HL-60 (cell line): Measurements from ENCODE around the gene LINS1.

Source experiments
- DNase-seq, 2 experiments: peaks; one replicate each; pipeline ENCODE4 v3.0.0-alpha.2; 2010 to 2020; ENCODE audit warnings: low read depth in 1 of 2, low spot score in 1 of 2
- H3K27ac ChIP-seq: fragments of 250-450 bp; sonication (Bioruptor Pico); replicated peaks from 2 replicates; pipeline ENCODE4 v1.5.1; 2020; ENCODE audit warnings: mild to moderate bottlenecking, moderate library complexity
- H3K27me3 ChIP-seq: fragments of 250-450 bp; sonication (Bioruptor Pico); 2 replicates; pipeline ENCODE4 v1.5.1; 2021; ENCODE audit warnings: mild to moderate bottlenecking, moderate library complexity; ENCODE audit not compliant: insufficient read depth, poor library complexity, severe bottlenecking
- H3K4me3 ChIP-seq: replicated peaks from 2 replicates; pipeline ENCODE4 v1.5.1; 2011; ENCODE audit warnings: mild to moderate bottlenecking, control low read depth, low read length; ENCODE audit not compliant: insufficient read depth
- GABPA ChIP-seq: IDR thresholded peaks from 2 replicates; pipeline ENCODE4 v1.6.1; 2012; ENCODE audit warnings: low read depth
- POLR2AphosphoS5 ChIP-seq: IDR thresholded peaks from 2 replicates; pipeline ENCODE4 v1.6.1; 2012; ENCODE audit warnings: low read depth
- SPI1 ChIP-seq: IDR thresholded peaks from 2 replicates; pipeline ENCODE4 v1.6.1; 2012; ENCODE audit warnings: low read depth, mild to moderate bottlenecking, borderline replicate concordance
- TF ChIP-seq, protein P1 (sequence below): IDR thresholded peaks from one replicate; pipeline ENCODE4 v1.5.1; 2011; ENCODE audit warnings: low read length, control low read depth, inconsistent platforms; ENCODE audit not compliant: insufficient read depth
- TF ChIP-seq, protein P2 (sequence below): IDR thresholded peaks from 2 replicates; pipeline ENCODE4 v1.6.1; 2012; ENCODE audit warnings: low read depth; ENCODE audit not compliant: insufficient replicate concordance

LINS1 gene

DNA sequence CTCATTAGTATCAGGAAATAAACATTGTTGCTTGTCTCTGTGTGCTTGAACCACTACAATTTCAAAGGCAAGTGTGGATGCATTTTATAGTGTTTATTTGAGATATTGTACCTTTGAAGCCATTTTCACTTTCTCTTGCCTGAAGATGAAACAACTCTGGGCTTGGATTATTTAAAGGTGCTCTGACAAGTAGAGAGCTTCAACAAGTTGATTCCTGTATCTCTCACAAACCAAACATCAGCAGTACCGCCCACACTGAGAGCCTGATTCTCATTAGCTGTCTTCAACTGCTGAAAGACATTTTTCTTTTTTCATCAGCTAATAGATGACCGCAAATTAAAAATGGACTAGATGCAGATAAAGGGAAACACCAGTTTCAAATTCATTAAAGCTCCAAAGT is 72.4 kb downstream of the LINS1 start:
- no peak for DNase-seq
- Histone ChIP-seq H3K4me3 (no peak overlapping the region), H3K27me3 (no peaks in the 10 kb centered on the region), H3K27ac (no peak overlapping the region)
- no peak for TF ChIP-seq SPI1
- no peak for TF ChIP-seq POLR2AphosphoS5

DNA sequence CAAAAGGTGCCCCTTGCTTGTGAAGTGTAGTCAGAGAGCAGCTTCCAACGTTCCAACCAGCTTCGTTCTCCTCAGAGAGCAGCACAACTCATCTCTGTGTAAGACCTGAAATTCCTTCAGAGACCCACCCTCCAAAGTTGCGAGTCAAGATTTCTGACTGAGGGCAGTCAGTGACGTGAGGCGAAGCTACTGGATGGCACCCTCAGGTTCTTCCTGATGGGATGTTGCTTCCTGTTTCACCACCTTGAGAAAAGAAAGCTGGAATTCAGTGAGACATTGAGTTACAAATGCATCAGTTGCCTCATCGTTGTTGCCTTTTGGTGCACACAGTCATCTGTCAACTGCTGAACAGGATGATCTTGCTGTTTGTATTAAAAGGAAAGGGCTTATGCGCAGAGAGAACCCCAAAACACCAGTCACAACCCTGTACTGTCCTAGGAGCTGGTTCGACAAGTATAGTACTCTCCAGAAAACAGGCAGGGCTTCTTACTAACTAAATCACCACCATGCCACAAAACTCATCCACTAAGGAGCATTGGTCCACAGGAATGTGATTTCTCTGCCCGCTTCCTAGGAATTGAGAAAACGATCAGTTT is 73.1 kb downstream of the LINS1 start, which contains the start of gene CERS3:
Gene CERS3 (minus strand): TSS at position 118 of the 596 bp plus-strand sequence. CDS start 27,101 bp downstream, outside the sequence.
- Histone ChIP-seq H3K27me3 (no peaks in the 10 kb centered on the region), H3K27ac (no peak within 1 kb of the TSS), H3K4me3 (no peak within 1 kb of the TSS)
- DNase-seq = no peak
- no peak for TF ChIP-seq POLR2AphosphoS5

DNA sequence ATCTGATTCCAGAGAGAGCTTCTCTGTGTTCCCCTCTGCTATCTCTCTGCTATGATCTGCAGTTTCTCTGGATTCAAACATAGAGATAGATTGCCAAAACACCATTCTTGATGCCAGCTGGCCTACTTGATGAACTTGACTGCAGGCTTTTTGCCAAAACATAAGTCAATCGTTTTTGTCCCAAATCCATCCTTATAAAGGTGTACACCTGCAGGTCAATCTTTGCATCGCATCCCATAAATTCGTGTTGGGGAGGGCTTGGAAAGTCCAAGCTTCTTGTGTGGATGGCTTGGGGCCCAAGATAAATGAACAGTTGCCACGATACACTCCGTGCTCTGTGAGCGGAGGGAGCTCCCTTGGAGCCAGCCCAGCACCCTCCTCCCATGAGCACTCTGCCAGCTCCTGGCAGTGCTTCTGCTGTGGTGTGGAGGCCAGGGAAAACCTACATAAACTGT is 75.9 kb downstream of the LINS1 start:
- no peak overlapping the region for H3K4me3 ChIP-seq
- no peaks in the 10 kb centered on the region for H3K27me3 ChIP-seq
- DNase-seq = no peak
- no peak overlapping the region for H3K27ac ChIP-seq
- TF ChIP-seq POLR2AphosphoS5 (no peak), GABPA (no peak)

DNA sequence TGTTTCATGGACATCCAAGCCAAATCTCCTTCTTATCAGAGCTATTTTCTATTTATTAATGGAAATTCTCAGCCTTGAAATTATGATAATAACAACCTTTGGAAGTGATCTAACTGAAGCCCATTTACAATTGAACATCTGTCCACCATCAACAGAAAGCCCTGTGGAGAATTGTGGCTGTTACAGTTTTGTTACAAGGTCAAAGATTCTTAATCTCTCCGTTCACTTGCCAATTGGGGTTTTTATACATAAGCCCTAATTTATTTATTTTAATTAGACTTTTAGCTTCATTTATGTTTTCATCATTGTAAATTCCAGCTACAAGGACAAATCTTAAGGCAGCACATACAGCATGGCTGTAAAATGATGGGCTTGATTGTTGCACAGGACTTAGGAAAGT is 76.5 kb downstream of the LINS1 start:
- no peak overlapping the region for H3K4me3 ChIP-seq
- no peaks in the 10 kb centered on the region for H3K27me3 ChIP-seq
- DNase-seq = no peak
- TF ChIP-seq GABPA (no peak), POLR2AphosphoS5 (no peak), SPI1 (no peak)
- TF ChIP-seq, protein P1, sequence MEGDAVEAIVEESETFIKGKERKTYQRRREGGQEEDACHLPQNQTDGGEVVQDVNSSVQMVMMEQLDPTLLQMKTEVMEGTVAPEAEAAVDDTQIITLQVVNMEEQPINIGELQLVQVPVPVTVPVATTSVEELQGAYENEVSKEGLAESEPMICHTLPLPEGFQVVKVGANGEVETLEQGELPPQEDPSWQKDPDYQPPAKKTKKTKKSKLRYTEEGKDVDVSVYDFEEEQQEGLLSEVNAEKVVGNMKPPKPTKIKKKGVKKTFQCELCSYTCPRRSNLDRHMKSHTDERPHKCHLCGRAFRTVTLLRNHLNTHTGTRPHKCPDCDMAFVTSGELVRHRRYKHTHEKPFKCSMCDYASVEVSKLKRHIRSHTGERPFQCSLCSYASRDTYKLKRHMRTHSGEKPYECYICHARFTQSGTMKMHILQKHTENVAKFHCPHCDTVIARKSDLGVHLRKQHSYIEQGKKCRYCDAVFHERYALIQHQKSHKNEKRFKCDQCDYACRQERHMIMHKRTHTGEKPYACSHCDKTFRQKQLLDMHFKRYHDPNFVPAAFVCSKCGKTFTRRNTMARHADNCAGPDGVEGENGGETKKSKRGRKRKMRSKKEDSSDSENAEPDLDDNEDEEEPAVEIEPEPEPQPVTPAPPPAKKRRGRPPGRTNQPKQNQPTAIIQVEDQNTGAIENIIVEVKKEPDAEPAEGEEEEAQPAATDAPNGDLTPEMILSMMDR = no peak
- TF ChIP-seq, protein P2, sequence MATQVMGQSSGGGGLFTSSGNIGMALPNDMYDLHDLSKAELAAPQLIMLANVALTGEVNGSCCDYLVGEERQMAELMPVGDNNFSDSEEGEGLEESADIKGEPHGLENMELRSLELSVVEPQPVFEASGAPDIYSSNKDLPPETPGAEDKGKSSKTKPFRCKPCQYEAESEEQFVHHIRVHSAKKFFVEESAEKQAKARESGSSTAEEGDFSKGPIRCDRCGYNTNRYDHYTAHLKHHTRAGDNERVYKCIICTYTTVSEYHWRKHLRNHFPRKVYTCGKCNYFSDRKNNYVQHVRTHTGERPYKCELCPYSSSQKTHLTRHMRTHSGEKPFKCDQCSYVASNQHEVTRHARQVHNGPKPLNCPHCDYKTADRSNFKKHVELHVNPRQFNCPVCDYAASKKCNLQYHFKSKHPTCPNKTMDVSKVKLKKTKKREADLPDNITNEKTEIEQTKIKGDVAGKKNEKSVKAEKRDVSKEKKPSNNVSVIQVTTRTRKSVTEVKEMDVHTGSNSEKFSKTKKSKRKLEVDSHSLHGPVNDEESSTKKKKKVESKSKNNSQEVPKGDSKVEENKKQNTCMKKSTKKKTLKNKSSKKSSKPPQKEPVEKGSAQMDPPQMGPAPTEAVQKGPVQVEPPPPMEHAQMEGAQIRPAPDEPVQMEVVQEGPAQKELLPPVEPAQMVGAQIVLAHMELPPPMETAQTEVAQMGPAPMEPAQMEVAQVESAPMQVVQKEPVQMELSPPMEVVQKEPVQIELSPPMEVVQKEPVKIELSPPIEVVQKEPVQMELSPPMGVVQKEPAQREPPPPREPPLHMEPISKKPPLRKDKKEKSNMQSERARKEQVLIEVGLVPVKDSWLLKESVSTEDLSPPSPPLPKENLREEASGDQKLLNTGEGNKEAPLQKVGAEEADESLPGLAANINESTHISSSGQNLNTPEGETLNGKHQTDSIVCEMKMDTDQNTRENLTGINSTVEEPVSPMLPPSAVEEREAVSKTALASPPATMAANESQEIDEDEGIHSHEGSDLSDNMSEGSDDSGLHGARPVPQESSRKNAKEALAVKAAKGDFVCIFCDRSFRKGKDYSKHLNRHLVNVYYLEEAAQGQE = no peak
- H3K27ac ChIP-seq = no peak overlapping the region

DNA sequence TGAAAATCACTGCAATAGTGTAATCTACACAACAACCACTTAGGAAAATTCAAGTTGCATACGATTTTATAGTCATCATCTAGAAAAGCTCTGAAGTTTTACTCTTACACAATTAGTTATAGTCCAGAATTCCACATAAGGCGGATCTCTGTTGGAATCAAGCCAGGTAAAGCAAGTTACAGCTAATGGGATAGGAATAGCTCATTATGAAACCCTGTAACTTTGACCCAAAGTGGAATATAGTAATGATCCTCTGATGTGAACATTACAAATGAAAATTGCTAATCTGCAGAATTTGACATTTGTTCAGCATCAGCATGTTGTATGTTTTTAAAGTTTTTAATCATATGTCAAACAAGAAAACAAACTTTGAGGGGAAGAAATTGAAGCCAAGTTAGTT is 77.7 kb downstream of the LINS1 start:
- no peak overlapping the region for H3K27ac ChIP-seq
- H3K4me3 ChIP-seq = no peak overlapping the region
- H3K27me3 ChIP-seq = no peaks in the 10 kb centered on the region
- TF ChIP-seq, protein P2 = no peak
- TF ChIP-seq, protein P1 = no peak
- TF ChIP-seq POLR2AphosphoS5 = no peak
- TF ChIP-seq SPI1 = no peak
- no peak for TF ChIP-seq GABPA
- no peak for DNase-seq
